Stimulated activated CD4-positive, alpha-beta T cell treated with anti-CD3 and anti-CD28 coated beads, Interleukin-12 subunit alpha, Interleukin-12 subunit beta, amount 100 ng/mL, for 24 hours (primary cell): ENCODE results near the gene TTC28.

Experiments
- DNase-seq, 2 experiments: peaks; one replicate each; pipeline ENCODE4 v3.0.0-alpha.2; 2020; ENCODE audit warnings: low read depth in 2 of 2

The TTC28 gene

DNA sequence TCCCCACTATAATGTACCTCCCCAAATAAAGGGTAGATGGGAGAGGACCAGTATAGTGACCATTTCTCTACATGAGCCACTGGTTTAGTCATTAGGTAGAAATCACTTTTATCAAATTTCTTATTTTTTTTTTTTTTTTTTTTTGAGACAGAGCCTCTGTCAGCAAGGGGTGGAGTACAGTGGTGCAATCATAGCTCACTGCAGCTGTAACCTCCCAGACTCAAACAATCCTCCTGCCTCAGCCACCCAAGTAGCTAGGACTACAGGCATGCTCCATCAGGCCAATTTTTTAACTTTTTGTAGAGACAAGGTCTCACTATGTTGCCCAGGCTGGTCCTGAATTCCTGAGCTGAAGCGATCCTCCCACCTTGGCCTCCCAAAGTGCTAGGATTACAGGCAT is 322.4 kb downstream of the TTC28 start:
- DNase-seq: no peak

DNA sequence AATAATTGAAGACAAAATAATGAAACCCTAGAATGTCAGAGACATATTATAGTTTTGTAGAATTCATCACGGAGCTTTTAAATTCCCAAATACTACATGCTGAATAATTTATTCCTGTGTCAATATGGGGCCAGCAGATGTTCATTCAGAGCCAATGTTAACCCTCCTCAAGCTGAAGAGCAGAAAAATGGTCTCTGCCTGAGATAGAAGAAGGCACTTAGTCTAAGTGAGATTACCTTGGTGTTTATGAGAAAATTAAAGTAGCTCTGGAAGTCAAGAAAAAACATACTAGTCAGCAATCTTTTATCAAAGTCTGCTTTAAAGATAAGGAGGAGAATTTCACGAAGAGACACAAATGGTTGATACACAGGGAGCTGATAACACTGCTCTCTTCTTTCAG is 328.2 kb downstream of the TTC28 start:
- DNase-seq: no peak

DNA sequence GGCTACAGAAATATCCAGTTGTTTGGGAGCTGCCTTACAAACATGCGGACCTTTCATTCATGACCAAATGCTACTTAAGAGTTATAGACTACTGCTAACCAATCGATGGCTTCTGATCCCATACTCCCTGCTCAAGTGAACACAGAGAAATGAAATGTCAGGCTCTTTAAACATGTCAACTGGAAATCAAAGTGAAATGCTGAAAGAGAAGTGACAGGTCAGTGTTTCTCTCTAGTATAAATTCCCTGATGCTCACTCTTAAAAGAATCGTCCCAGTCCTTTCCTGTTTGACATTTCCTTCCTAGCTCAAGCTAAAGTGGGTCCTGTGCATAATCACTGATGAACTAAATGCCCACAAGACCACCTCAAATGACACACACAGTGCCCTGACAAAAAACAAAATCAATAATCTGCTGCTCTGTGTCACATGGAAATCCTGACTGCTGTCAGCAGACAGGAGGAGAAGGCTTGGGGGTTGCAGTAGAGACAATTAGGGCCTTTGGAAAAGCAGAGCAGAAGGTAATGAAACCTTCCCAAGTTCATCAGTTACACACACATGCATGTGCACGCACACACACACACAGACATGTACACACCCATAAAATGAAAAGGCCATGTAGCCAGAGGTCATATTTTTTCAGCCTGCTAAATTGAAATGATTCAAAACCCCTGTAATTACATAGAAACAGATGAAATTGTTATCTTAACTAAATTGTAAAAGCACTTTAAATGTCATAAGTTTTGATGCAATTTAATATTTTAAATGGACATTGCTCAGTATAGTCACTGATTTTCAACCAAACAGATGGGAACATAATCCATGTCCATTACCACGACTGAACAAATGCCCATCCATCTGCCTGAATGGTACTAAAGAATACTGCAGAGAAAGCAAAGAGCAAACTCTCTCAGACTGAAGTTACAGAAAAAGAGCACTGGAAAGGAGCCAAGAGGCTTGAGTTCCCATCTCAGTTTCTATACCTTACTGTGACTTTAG is 330.7 kb downstream of the TTC28 start:
- DNase-seq: no peak

DNA sequence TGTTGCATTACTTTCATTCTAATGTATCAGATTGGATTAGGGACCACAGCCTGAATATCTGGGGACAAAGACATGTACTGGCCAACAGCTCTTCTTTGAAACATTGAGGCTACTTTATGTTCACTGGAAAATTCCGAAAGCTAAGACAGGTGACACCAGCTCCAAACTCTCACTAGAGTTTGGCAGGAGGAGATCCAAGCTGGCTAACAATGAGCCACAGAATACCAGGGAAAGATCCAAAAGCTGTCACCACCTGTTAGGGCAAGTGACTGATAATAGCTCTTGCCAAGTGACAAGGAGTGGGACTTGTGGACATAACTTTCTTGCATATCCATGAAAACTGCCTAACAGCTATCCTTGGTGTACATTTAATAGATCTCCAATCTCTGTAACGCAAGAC is 333.3 kb downstream of the TTC28 start:
- DNase-seq: no peak

DNA sequence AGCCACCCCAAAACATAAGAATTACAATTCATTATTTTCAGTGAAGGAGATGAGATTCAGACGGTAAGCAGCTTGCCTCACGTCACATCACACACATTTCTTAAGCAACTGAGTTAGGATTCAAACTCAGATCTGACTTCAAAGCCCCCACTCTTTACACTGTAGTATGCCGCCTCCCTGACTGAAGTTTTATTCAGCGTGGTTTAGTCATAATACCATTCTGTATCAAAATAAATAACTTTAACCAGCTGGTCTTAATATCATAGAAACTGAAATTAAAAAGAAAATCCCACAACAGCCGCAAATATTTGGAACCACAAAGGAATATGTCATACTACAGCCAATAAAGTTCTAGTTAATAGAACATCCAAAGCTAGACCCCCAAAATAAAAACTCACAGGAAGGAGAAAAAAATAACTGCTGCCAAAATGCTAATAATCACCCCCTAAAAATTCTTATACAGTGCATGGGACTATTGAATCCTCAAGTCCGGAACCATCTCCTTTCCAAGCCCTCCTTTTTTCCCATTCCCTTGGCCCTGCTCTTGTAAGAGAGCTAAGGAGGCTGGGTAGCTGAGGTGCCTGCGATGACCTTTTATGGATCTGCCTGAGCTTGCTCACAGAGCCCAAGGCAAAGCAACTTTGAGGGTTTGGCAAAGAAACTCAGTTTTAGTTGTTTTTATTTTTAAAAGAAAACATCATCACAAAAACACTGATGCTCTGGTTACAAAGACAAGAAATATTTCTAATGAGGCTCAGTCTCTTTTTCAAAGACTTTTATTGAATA is 334.5 kb downstream of the TTC28 start:
- DNase-seq: no peak

DNA sequence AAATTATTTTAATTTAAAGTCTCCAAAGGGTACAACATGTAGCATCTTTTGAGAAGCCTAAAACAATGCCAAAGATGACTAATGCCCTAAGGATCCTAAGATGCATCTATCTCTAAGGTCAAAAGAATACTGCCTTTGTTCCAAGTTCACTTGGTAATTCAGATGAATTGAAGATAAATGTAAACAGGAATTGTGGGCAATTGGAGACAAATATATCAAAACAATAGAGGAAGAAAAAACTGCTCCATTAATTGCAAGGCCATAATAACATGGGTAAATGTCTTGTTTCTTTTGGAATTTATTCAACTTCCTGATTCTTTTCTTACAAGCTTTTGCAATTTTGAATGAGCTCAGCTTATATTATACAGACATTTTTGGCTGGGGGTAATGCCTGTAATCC is 338.6 kb downstream of the TTC28 start:
- no peak for DNase-seq

DNA sequence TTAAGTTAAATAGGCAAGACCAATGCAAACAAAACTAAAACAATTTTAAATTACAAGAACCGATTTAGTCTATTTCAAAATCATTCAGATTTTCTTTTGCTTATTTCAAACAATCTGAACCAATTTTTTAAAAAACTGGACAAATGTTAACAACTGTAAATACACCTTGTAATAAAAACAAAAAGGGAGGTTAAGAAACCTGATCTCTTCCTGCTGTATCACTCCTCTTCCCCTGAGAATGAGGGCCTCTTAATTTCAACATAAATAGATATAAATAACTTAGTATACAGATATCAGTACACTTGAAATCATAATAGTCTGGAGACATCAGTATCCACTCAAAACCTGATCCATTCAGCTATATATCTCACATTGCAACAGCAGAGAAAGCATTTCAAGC is 346.6 kb downstream of the TTC28 start:
- no peak for DNase-seq

DNA sequence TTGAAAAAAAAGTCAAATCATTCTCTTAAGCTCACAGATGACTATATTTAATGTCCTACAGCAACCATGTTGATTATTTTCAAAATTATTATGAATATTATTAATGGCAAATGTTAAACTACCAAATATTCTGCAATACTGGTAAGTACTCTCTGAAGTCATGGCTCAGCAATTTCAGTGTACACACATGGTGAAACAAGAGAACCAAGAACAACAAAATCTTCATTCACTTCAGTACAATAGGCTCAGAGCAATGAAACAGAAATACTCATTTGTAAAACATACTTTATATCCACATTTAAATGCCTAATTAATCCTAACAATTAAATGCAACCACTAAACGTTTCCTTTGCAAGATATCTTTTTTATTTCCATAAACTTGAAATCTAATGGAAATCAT is 347.2 kb downstream of the TTC28 start:
- DNase-seq: no peak

DNA sequence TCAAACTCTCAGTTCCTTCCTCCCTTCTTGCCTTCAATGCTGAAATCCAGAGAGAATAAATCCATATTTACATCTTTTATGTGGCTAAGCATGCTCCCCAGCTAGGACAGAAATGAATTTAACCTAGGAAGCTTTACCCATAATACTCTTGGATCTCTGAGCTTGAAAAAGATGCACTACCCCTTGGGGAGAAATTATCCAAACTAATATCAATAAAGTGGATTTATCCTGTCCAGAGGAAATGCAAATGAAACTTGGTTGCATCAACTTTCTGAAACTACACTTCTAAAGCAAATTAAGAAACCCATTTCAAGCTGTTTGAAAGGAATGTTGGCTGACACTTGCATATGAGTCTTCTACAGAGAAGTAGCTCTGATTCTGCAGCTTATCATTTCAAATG is 347.9 kb downstream of the TTC28 start:
- DNase-seq: no peak

DNA sequence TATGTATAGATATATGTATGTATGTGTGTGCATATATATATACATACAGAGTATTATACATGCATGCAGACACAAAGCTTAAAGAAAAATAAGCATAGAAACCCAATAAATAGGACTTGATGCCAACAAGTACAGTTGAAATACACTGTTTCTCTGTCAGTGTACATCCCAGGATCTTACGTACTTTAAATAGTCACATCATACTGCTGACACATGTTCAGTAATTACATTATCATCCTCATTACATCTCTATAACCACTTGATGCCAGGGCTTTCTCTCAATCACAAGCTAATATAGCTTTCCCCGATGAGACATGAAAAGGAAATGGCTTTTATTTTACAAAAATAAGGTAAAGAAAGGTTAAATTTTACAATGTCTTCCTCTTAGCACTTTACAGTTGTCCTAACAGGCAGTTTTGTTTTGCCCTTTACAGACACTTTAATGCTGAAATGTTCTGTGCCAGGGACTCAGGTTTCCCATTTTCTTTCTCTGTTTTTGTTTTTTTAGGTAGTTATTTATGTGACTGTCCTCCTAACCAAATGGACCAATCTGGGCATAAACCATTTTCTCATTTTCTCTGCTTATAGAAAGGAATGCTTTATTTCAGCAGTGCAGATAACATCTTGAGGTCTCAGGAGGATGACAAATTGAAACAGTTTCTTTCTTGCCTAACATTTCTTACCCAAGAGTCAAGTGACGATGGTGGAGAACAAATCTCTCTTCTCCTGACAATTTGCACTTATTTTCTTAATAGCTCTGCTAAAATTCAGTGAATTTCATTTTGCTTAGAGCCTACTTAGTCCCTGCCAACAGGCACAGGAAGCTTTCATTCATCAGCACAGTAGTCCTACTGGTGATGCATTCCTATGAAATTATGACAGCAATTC is 350.2 kb downstream of the TTC28 start:
- no peak for DNase-seq

DNA sequence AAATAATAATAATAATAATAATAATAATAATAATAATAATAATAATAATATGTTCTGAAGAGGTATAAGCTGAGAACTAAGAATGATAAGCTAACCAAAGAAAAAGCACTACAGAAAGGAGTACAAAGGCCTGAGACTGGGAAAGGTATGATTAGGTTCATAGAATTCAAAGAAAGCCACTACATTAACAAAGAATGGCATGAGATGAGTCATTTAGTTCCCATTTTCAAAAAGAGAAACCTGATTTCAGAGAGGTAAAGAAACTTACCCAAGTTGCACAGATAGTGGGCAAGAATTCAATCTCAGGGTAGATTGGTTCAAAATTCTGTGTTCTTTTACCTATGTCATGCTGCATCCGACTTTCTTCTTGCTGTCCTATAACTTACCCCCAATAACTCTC is 350.9 kb downstream of the TTC28 start:
- DNase-seq: no peak

DNA sequence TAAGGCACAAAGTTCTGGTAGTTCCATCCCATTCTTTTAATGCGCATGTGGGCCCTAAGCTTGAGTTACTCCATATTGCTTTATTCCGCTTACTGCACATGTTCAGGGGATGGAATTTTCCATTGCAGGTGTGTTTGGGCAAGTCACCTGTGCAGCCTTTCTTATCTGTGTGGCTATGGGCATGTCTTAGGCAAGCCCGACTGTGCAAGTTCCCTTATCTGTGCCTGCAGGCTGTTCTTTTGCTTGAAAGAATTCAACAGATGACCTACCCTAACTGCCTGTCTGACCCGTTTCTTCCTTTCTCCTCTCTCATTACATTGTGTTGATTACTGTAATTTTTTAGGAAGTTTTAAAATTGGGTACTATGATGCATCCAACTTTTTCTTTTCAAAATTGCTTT is 363.6 kb downstream of the TTC28 start:
- DNase-seq: no peak

DNA sequence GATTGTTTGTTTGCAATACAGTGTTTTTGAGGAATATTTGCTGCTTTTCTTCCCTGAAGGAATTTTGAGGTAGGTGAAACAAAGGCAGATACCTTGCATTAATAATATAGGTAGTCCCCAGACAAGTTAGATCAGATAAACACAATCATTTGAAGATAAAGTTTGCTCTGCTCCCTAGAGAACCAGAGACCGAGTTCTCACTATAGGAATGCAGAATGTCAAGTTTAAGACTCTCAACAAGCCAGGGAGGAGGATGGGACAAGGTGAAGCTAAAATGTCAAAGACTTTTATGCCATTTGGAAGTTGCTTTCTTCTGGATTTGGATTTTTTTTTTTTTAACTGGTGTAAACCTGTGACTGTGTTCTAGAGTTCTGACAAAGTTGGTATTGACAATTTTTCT is 364.7 kb downstream of the TTC28 start:
- no peak for DNase-seq

DNA sequence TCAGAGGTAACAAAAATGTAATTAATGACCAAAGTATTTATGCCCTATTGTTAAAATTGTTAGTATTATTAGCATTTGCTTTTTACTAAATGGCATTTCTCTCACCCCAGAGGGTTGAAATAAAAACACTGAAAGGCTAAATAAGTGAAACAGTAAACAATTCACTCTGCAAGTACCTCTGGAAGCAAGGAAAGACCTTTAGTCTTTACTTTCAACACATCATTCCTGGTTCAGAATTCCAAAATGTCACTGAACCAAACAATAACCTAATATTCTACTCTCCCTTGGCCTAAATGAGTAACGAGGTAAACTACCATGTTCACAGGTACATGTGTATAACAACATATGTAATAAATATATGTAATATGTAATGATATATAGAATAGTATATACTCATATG is 369.3 kb downstream of the TTC28 start:
- no peak for DNase-seq

DNA sequence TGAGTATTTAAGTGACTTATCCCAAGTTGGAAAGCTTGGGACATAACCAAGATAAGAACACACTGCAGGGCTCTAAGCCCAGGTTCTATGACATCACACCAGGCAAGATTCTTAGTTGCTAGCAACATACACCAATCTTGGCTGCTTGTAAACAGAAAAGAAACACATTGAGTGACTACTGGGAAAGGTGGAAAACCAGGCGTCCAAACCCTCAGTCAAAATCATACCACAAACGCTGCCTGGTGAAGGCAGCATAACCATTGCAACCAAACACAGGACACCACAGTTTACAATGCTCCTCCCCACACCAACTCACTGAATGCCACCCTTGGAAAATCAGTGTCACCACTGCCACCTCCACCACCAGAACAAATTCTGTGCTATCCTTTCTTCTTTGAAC is 379.9 kb downstream of the TTC28 start:
- no peak for DNase-seq

DNA sequence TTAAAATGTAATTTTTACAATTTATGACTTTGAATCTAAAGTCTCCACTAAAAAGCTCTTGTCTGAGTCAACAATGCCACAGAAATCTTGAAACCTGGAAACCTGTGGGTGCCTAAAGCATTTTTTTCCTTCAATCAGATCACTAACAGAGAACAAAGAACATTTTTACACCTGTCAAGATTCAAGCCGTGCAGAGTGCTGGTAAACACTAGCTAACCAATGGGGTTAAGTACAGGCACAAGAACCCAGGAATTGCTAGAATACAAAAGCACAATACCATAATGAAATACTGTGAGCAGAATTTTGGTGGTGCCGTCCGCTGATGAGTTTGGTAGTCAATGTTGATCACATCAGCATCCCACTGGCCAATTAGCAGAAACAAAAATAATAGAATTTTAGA is 380.3 kb downstream of the TTC28 start:
- DNase-seq: no peak

DNA sequence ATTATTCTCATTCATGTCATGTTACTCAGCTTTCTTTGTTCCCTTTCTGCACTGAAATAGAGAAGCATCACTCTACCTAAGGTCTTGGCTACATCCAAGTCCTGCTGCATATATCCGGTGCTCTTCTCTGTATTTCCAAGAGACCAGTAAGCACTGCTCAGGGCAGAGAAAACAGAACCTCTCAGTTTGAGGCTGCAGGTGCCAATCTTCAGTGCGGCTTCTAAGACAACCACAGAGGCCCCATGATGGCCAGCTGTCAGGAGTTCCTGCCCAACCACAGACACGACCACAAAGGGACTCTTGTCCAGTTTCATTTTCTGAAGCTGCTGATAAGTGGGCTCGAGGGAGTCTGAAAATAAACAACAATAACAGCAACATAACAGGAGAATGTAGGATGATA is 382.1 kb downstream of the TTC28 start:
- DNase-seq: no peak

DNA sequence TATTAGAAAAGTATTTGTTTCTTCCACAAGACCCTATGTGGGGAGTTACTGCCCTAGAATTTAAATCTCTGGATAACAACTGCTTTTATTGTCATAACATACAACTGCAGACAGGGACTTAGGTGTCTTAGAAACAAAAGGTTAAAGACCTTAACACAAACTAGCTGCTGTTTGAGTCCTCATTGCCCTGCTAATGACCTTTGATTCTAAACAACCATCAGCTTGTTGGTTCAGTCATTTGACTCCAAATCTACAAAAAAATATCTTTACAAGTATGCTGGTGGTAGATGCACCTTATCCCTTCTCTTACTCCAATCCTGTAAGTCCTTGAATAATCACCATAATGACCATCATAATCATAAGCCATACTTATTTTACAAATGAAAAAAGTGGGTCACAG is 383.2 kb downstream of the TTC28 start:
- no peak for DNase-seq

DNA sequence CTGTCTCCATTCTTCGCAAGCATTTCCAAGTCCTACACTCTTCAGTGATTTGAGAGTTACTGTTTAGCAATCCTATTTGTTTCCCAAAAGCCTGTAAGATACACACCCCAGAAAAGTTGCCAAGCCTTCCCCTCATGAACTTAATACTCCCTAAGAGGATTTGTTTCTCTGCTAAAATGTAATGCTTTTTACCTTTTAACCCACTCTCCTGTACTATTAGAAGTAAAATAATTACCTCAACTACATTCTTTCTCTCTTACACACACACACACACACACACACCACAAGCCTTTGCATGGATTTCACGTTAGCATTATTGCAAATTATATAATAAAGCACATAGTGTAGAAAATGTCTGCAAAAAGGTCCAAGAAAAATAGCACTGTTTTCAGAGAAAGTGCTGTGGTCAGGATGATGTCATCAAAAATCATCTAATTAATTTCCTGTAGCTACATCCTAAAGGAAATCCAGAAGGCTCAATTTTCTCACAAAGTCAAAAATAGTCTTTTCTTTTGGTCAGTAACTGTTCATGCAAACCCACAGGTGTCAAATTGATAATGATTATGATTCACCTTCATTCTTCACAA is 396.5 kb downstream of the TTC28 start:
- no peak for DNase-seq

DNA sequence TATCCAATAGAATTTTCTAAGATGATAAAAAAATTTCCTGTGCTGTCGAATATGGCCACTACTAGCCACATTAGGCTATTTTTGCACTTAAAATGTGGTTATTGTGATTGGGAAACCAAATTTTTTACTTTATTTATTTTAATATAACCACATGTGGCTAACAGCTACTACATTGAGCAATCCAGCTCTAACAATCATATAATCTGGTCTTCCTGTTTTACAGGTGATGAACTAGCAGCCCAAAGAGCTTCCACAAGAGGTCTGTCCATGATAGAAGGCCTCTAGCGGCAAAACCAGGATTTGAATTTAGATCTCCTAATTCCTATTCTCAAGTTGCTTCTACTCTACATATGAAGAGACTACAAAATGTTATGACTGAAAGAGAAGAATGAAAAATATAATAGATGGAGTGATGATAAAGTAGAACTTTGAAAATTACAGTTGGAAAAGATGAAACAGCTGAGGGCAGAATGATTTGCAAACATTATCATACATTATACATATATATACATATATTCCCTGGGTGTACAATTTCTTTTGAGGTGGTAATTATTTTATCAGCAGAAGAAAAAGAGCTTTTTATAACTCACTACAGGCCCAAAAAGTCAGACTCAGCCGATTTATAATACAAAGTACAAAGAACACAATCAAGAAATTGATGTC is 397.1 kb downstream of the TTC28 start:
- DNase-seq: no peak

DNA sequence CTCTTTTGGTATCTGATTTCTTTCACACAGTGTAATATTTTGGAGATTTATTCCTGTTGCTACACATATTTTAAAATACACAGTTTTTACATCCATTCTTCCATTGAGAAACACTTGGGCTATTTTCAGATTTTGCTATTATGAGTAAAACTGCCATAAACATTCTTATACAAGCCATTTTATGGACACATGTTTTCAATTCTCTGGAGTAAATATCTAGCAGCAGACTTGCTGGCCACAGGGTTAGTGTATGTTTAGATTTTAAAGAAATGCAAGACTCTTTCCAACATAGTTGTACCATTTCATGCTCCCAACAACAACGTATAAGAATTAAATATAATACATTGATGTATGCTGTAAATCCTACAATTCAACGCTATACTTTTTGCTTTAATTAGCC is 399.8 kb downstream of the TTC28 start:
- no peak for DNase-seq
